ENCODE results near the gene PLCD1.

PLCD1 gene

GRCh38 chr3:37987751-37988179 is 41.7 kb downstream of the PLCD1 start:
- TF ChIP-seq EZH2phosphoT487 (IDR thresholded peaks at IDR 0.05; ENCODE audit: low read length) (no peak), CTCF (IDR thresholded peaks at IDR 0.05; ENCODE audit: low read length) (no peak), EZH2 (optimal IDR thresholded peaks at IDR 0.05; ENCODE audit: low read depth, low read length) (no peak)
- no peak overlapping the region for H3K9ac ChIP-seq (ENCODE audit: low read length)
- no peaks in the 10 kb centered on the region for H3K9me2 ChIP-seq (replicated peaks; ENCODE audit: insufficient read depth, low read length)
- no peak overlapping the region for H3K27ac ChIP-seq (ENCODE audit: low read length)
- no peak overlapping the region for H3K4me3 ChIP-seq (ENCODE audit: low read length)
- H3K4me2 ChIP-seq (ENCODE audit: low read depth, low read length), result no peak overlapping the region
- no peaks in the 10 kb centered on the region for H3K4me1 ChIP-seq (ENCODE audit: low read length)
- DNase-seq, result no peak
- H3K27me3 ChIP-seq (replicated peaks; ENCODE audit: insufficient read depth, low read length), result no peaks in the 10 kb centered on the region; the same call in 1 of the 2 replicates
- H3K9me3 ChIP-seq (replicated peaks; ENCODE audit: insufficient read depth, low read length), result no peaks in the 10 kb centered on the region
- H4K20me1 ChIP-seq (ENCODE audit: insufficient read depth, low read length), result no peaks in the 10 kb centered on the region
- no peaks in the 10 kb centered on the region for H3K79me2 ChIP-seq (ENCODE audit: low read length)
- no peaks in the 10 kb centered on the region for H3F3A ChIP-seq (ENCODE audit: insufficient read depth, low read length)
- H3K36me3 ChIP-seq (replicated peaks; ENCODE audit: insufficient read depth, low read length), result no peaks in the 10 kb centered on the region
- no peak overlapping the region for H2AFZ ChIP-seq (ENCODE audit: low read length)

GRCh38 chr3:37987315-37987697 is 42.1 kb downstream of the PLCD1 start:
- no peak overlapping the region for H3K27ac ChIP-seq (ENCODE audit: low read length)
- DNase-seq, result no peak
- H2AFZ ChIP-seq (ENCODE audit: low read length), result no peak overlapping the region
- H3K9ac ChIP-seq (ENCODE audit: low read length), result no peak overlapping the region
- H3K36me3 ChIP-seq (replicated peaks; ENCODE audit: insufficient read depth, low read length), result no peaks in the 10 kb centered on the region
- no peaks in the 10 kb centered on the region for H3K4me1 ChIP-seq (ENCODE audit: low read length)
- no peak for TF ChIP-seq EZH2phosphoT487 (IDR thresholded peaks at IDR 0.05; ENCODE audit: low read length)
- TF ChIP-seq EZH2 (optimal IDR thresholded peaks at IDR 0.05; ENCODE audit: low read depth, low read length), result no peak
- TF ChIP-seq CTCF (IDR thresholded peaks at IDR 0.05; ENCODE audit: low read length), result no peak
- H3K9me3 ChIP-seq (replicated peaks; ENCODE audit: insufficient read depth, low read length), result no peaks in the 10 kb centered on the region
- no peaks in the 10 kb centered on the region for H3K79me2 ChIP-seq (ENCODE audit: low read length)
- no peaks in the 10 kb centered on the region for H4K20me1 ChIP-seq (ENCODE audit: insufficient read depth, low read length)
- H3K27me3 ChIP-seq (replicated peaks; ENCODE audit: insufficient read depth, low read length), result no peaks in the 10 kb centered on the region
- no peaks in the 10 kb centered on the region for H3K9me2 ChIP-seq (replicated peaks; ENCODE audit: insufficient read depth, low read length)
- H3F3A ChIP-seq (ENCODE audit: insufficient read depth, low read length), result no peaks in the 10 kb centered on the region
- H3K4me3 ChIP-seq (ENCODE audit: low read length), result no peak overlapping the region
- H3K4me2 ChIP-seq (ENCODE audit: low read depth, low read length), result no peak overlapping the region

GRCh38 chr3:37986479-37987314 is 42.7 kb downstream of the PLCD1 start:
- H4K20me1 ChIP-seq (ENCODE audit: insufficient read depth, low read length), result no peaks in the 10 kb centered on the region
- H3K4me3 ChIP-seq (ENCODE audit: low read length), result no peak overlapping the region
- no peak overlapping the region for H3K9ac ChIP-seq (ENCODE audit: low read length)
- DNase-seq, result no peak
- no peak overlapping the region for H3K27ac ChIP-seq (ENCODE audit: low read length)
- H3K4me1 ChIP-seq (ENCODE audit: low read length), result no peaks in the 10 kb centered on the region
- H3K4me2 ChIP-seq (ENCODE audit: low read depth, low read length), result no peak overlapping the region
- H3K27me3 ChIP-seq (replicated peaks; ENCODE audit: insufficient read depth, low read length), result no peaks in the 10 kb centered on the region
- no peaks in the 10 kb centered on the region for H3K9me2 ChIP-seq (replicated peaks; ENCODE audit: insufficient read depth, low read length)
- TF ChIP-seq CTCF (IDR thresholded peaks at IDR 0.05; ENCODE audit: low read length), result no peak
- no peak for TF ChIP-seq EZH2phosphoT487 (IDR thresholded peaks at IDR 0.05; ENCODE audit: low read length)
- TF ChIP-seq EZH2 (optimal IDR thresholded peaks at IDR 0.05; ENCODE audit: low read depth, low read length), result no peak
- H3K9me3 ChIP-seq (replicated peaks; ENCODE audit: insufficient read depth, low read length), result no peaks in the 10 kb centered on the region
- H3K36me3 ChIP-seq (replicated peaks; ENCODE audit: insufficient read depth, low read length), result no peaks in the 10 kb centered on the region
- no peak overlapping the region for H2AFZ ChIP-seq (ENCODE audit: low read length)
- no peaks in the 10 kb centered on the region for H3K79me2 ChIP-seq (ENCODE audit: low read length)
- H3F3A ChIP-seq (ENCODE audit: insufficient read depth, low read length), result no peaks in the 10 kb centered on the region

All from MM.1S (cell line).